Fibroblast of lung (primary cell): ENCODE data around the gene GPR26. TPM values are rescaled to one million over a fixed set of nuclear protein-coding genes. Genes with fewer than 3 reads are reported as not detected.
"Not testable (repeated sequence)": the region's sequence is repeated elsewhere in the genome, so short reads cannot be mapped to it uniquely, and the experiment has no call there.

Experiments
- DNase-seq, 2 donors: peaks; one replicate each; pipeline versions ENCODE4 v3.0.0 to v3.0.0-alpha.2; 2010; ENCODE audit warnings: low read depth in 2 of 2
- H2AFZ ChIP-seq: 2 replicates; pipeline ENCODE4 v1.5.1; 2012; ENCODE audit warnings: low read length, control low read depth, inconsistent platforms
- H3K27ac ChIP-seq: 2 replicates; pipeline ENCODE4 v1.5.1; 2011; ENCODE audit warnings: low read length, control low read depth; ENCODE audit not compliant: insufficient read depth
- H3K27me3 ChIP-seq: 2 replicates; pipeline ENCODE4 v1.5.1; 2011; ENCODE audit warnings: mild to moderate bottlenecking, low read length; ENCODE audit not compliant: control insufficient read depth, insufficient read depth
- H3K36me3 ChIP-seq: 2 replicates; pipeline ENCODE4 v1.5.1; 2011; ENCODE audit warnings: low read length; ENCODE audit not compliant: control insufficient read depth, insufficient read depth
- H3K4me1 ChIP-seq: 2 replicates; pipeline ENCODE4 v1.5.1; 2011; ENCODE audit warnings: low read length; ENCODE audit not compliant: control insufficient read depth, insufficient read depth; ENCODE audit errors: extremely low read depth
- H3K4me2 ChIP-seq: 2 replicates; pipeline ENCODE4 v1.5.1; 2011; ENCODE audit warnings: low read length, control low read depth; ENCODE audit not compliant: insufficient read depth; ENCODE audit errors: extremely low read depth
- H3K4me3 ChIP-seq, 4 experiments: fragments of 200-600 bp in 1 of 4; sonication (generic) in 1 of 4; replicated peaks in 1 of 4; 2 replicates each; pipeline ENCODE4 v1.5.1; 2011 to 2016; ENCODE audit warnings: low read length in 4 of 4, low read depth in 3 of 4, mild to moderate bottlenecking in 3 of 4, control low read depth in 2 of 4, inconsistent platforms in 1 of 4, mixed read lengths in 1 of 4; ENCODE audit not compliant: insufficient read depth in 1 of 4; ENCODE audit errors: control extremely low read depth in 1 of 4
- H3K79me2 ChIP-seq: 2 replicates; pipeline ENCODE4 v1.5.1; 2012; ENCODE audit warnings: mild to moderate bottlenecking, low read length, inconsistent platforms; ENCODE audit not compliant: control insufficient read depth, insufficient read depth
- H3K9ac ChIP-seq: 2 replicates; pipeline ENCODE4 v1.5.1; 2011; ENCODE audit warnings: mild to moderate bottlenecking, low read length, control low read depth; ENCODE audit not compliant: insufficient read depth
- H3K9me3 ChIP-seq: 2 replicates; pipeline ENCODE4 v1.5.1; 2012; ENCODE audit warnings: low read depth, low read length; ENCODE audit not compliant: control insufficient read depth, insufficient read depth
- H4K20me1 ChIP-seq: 2 replicates; pipeline ENCODE4 v1.5.1; 2011; ENCODE audit warnings: low read length; ENCODE audit not compliant: control insufficient read depth, insufficient read depth; ENCODE audit errors: extremely low read depth
- CTCF ChIP-seq, 2 donors: IDR thresholded peaks in 1 of 2; conservative IDR thresholded peaks in 1 of 2; 1 replicate in 1 of 2; 2 replicates in 1 of 2; pipeline ENCODE4 v1.5.1; 2011 to 2012; ENCODE audit warnings: low read length in 2 of 2, control low read depth in 1 of 2, inconsistent platforms in 1 of 2, low read depth in 1 of 2, mild to moderate bottlenecking in 1 of 2
- EZH2 ChIP-seq: IDR thresholded peaks from 2 replicates; pipeline ENCODE4 v1.5.1; 2012; ENCODE audit warnings: low read length, control low read depth, mild to moderate bottlenecking; ENCODE audit errors: missing control alignments
- polyA plus RNA-seq, 2 donors: library from polyadenylated mRNA; depleted of rRNA in 1 of 2; stranded (reverse) in 1 of 2; unstranded in 1 of 2; fragments of >200 nt; gene quantifications; 2 replicates each; pipeline ENCODE4 v1.2.1, GENCODE V29; 2011 to 2012; ENCODE audit warnings: missing spikeins in 1 of 2
- total RNA-seq: library from RNA; depleted of rRNA; stranded (reverse); fragments of >200 nt; gene quantifications from 2 replicates; pipeline ENCODE4 v1.2.1, GENCODE V29; 2014

Gene GPR26
- total and polyA plus RNA-seq, 2 donors (not counting 1 experiment from before 2014, with no cell fraction given): not detected

DNA sequence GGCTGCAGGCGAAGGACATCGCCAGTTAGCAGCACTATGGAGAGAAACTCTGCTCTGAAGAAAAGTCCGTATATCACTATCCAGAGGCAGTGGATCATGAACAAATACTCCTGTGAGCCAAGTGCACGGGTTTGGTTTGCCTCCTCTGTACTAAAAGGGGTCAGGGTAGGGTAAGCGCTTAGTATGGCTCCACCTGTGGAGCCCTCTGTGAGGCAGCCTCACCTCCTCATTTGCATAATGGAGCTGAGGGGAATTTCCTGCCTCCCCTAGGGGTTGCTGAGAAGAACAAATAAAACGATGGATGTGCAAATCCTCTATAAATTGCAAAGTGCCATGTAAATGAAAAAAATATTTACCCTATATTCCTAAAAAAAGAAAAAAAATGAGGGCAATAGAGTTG is 63.4 kb downstream of the GPR26 start:
- no peak overlapping the region for H3K4me3 ChIP-seq
- TF ChIP-seq CTCF (conservative IDR thresholded peaks at IDR 0.05 in 1 of 2, IDR thresholded peaks at IDR 0.05 in 1 of 2; ENCODE audit: low read depth in 1 of 2, low read length in 2 of 2): no peak
- no peak for TF ChIP-seq EZH2

GRCh38 chr10:123736917-123737316 is 70.8 kb downstream of the GPR26 start:
- not testable (repeated sequence) for H4K20me1 ChIP-seq, H3K79me2 ChIP-seq, H3K9me3 ChIP-seq, H3K4me1 ChIP-seq, H3K27ac ChIP-seq, H2AFZ ChIP-seq, H3K4me3 ChIP-seq, DNase-seq, H3K4me2 ChIP-seq, H3K27me3 ChIP-seq, H3K36me3 ChIP-seq, H3K9ac ChIP-seq

More for the DNA sequence above, 63.4 kb downstream of the GPR26 start:
- no peaks in the 10 kb centered on the region for H3K36me3 ChIP-seq
- H3K4me2 ChIP-seq: no peak overlapping the region
- no peaks in the 10 kb centered on the region for H3K27me3 ChIP-seq
- H3K9me3 ChIP-seq: no peaks in the 10 kb centered on the region
- H4K20me1 ChIP-seq: no peaks in the 10 kb centered on the region
- no peak overlapping the region for H3K27ac ChIP-seq
- H3K79me2 ChIP-seq: no peaks in the 10 kb centered on the region
- H2AFZ ChIP-seq: no peak overlapping the region
- H3K9ac ChIP-seq: no peak overlapping the region
- H3K4me1 ChIP-seq: no peaks in the 10 kb centered on the region
- DNase-seq: no peak

DNA sequence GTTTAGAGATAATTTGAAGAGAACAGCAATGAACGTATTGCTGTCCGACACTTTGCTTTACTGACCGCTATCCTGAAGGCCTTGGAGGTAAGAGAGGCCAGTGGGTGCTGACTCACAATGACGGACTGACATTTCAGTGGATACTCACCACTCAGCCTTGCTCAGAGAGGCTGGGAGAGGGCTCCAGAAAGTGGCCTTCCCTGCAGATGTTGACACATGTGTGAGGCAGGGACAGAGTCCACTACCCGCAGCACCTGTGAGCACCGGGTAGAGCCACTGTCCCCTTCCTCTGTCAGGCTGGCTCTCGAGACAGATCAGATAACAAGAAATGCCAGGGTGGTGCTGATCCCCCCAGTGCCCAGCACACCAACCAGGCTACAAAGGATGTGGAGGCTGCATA is 75.0 kb downstream of the GPR26 start:
- H3K4me3 ChIP-seq: no peak overlapping the region
- no peak overlapping the region for H3K4me2 ChIP-seq
- H3K4me1 ChIP-seq: no peaks in the 10 kb centered on the region
- no peaks in the 10 kb centered on the region for H3K27me3 ChIP-seq
- H3K36me3 ChIP-seq: no peaks in the 10 kb centered on the region
- H2AFZ ChIP-seq: no peak overlapping the region
- no peaks in the 10 kb centered on the region for H3K9me3 ChIP-seq
- H3K27ac ChIP-seq: no peak overlapping the region
- no peak for DNase-seq
- no peaks in the 10 kb centered on the region for H3K79me2 ChIP-seq
- TF ChIP-seq EZH2: no peak
- TF ChIP-seq CTCF (conservative IDR thresholded peaks at IDR 0.05 in 1 of 2, IDR thresholded peaks at IDR 0.05 in 1 of 2; ENCODE audit: low read depth in 1 of 2, low read length in 2 of 2): no peak
- no peak overlapping the region for H3K9ac ChIP-seq
- H4K20me1 ChIP-seq: no peaks in the 10 kb centered on the region
